H1 (cell line): Measurements from ENCODE around the gene MXRA7. TPM values are rescaled to one million over a fixed set of nuclear protein-coding genes. Genes with fewer than 3 reads are reported as not detected.

Source experiments
- CTCF ChIA-PET: fragments of 300-600 bp; sonication (Branson Sonifier 250); formaldehyde crosslinking; loops from one replicate; lab custom pipeline; 2021; ENCODE audit not compliant: partially characterized antibody; lab: Charles Lee
- POLR2A ChIA-PET: fragments of 300-600 bp; sonication (Branson Sonifier 250); formaldehyde crosslinking; loops from one replicate; lab custom pipeline; 2021; ENCODE audit warnings: inconsistent platforms; ENCODE audit not compliant: partially characterized antibody; lab: Charles Lee
- DNase-seq, 2 experiments: peaks; one replicate each; pipeline versions ENCODE4 v3.0.0 to v3.0.0-alpha.2; 2010 to 2022; ENCODE audit warnings: low spot score in 2 of 2, low read depth in 1 of 2, mixed read lengths in 1 of 2
- FAIRE-seq: peaks from 2 replicates; lab custom pipeline; 2011; peaks lifted over from hg19 to GRCh38; lab: Jason Lieb, UNC
- H2AFZ ChIP-seq: 2 replicates; pipeline ENCODE4 v1.8.1; 2012; ENCODE audit warnings: low read length, inconsistent platforms
- H2AK5ac ChIP-seq: 2 replicates; pipeline ENCODE4 v1.6.1; 2013; ENCODE audit warnings: low read depth, low read length
- H2BK120ac ChIP-seq: replicated peaks from 2 replicates; pipeline ENCODE3; 2013; ENCODE audit warnings: low read depth, low read length, inconsistent platforms
- H2BK12ac ChIP-seq: 2 replicates; pipeline ENCODE4 v1.6.1; 2013; ENCODE audit warnings: low read depth, low read length
- H2BK15ac ChIP-seq: 2 replicates; pipeline ENCODE4 v1.6.1; 2013; ENCODE audit warnings: low read length
- H2BK20ac ChIP-seq: 2 replicates; pipeline ENCODE4 v1.6.1; 2013; ENCODE audit warnings: low read length
- H2BK5ac ChIP-seq: 2 replicates; pipeline ENCODE4 v1.6.1; 2013; ENCODE audit warnings: low read depth, low read length
- H3K14ac ChIP-seq: 2 replicates; pipeline ENCODE4 v1.6.1; 2013; ENCODE audit warnings: inconsistent platforms; ENCODE audit not compliant: insufficient read length
- H3K18ac ChIP-seq: 2 replicates; pipeline ENCODE4 v1.6.1; 2013; ENCODE audit warnings: low read length; ENCODE audit errors: extremely low read depth
- H3K23ac ChIP-seq: 2 replicates; pipeline ENCODE4 v1.6.1; 2013; ENCODE audit warnings: inconsistent platforms; ENCODE audit not compliant: insufficient read length
- H3K23me2 ChIP-seq: 2 replicates; pipeline ENCODE4 v1.6.1; 2013; ENCODE audit warnings: low read depth, low read length
- H3K27ac ChIP-seq: 2 replicates; pipeline ENCODE4 v1.6.1; 2011; ENCODE audit warnings: low read depth, low read length, inconsistent platforms
- H3K27me3 ChIP-seq, 4 experiments: replicated peaks in 1 of 4; 1 replicate in 1 of 4; 2 replicates in 3 of 4; pipeline versions ENCODE4 v1.6.1 to v1.8.1; 2011 to 2013; ENCODE audit warnings: low read length in 3 of 4, mild to moderate bottlenecking in 3 of 4, inconsistent platforms in 2 of 4, mixed read lengths in 2 of 4, moderate library complexity in 1 of 4; ENCODE audit not compliant: control insufficient read depth in 3 of 4, insufficient read depth in 3 of 4; ENCODE audit errors: extremely low read depth in 1 of 4
- H3K36me3 ChIP-seq, 4 experiments: 2 replicates each; pipeline versions ENCODE4 v1.6.1 to v1.8.1; 2011 to 2013; ENCODE audit warnings: mild to moderate bottlenecking in 4 of 4, low read length in 3 of 4, moderate library complexity in 2 of 4, control low read depth in 1 of 4, inconsistent platforms in 1 of 4; ENCODE audit not compliant: insufficient read depth in 4 of 4, control insufficient read depth in 2 of 4
- H3K4ac ChIP-seq: replicated peaks from 2 replicates; pipeline ENCODE3; 2013; ENCODE audit warnings: low read length, low read depth, mixed read lengths, inconsistent platforms; ENCODE audit not compliant: insufficient read length
- H3K4me1 ChIP-seq, 4 experiments: replicated peaks in 1 of 4; 1 replicate in 1 of 4; 2 replicates in 3 of 4; pipeline versions ENCODE4 v1.6.1 to v1.8.1; 2011 to 2013; ENCODE audit warnings: low read length in 3 of 4, inconsistent platforms in 2 of 4, mixed read lengths in 1 of 4; ENCODE audit not compliant: insufficient read depth in 4 of 4, control insufficient read depth in 3 of 4
- H3K4me2 ChIP-seq, 2 experiments: 2 replicates each; pipeline versions ENCODE4 v1.6.1 to v1.8.1; 2011 to 2013; ENCODE audit warnings: low read depth in 2 of 2, low read length in 2 of 2, control low read depth in 1 of 2, inconsistent platforms in 1 of 2, mild to moderate bottlenecking in 1 of 2; ENCODE audit not compliant: insufficient read depth in 1 of 2
- H3K4me3 ChIP-seq, 4 experiments: fragments of 200-600, 300-600 bp in 1 of 4; sonication (generic), shearing (Covaris generic), sonication (Bioruptor Twin) in 1 of 4; 2 replicates each; pipeline versions ENCODE4 v1.5.1 to v1.8.1; 2011 to 2016; ENCODE audit warnings: low read length in 4 of 4, low read depth in 3 of 4, control low read depth in 2 of 4, inconsistent platforms in 2 of 4, mild to moderate bottlenecking in 2 of 4, mixed read lengths in 1 of 4, moderate library complexity in 1 of 4; ENCODE audit not compliant: insufficient read depth in 2 of 4; ENCODE audit errors: extremely low read depth in 1 of 4
- H3K56ac ChIP-seq: replicated peaks from 2 replicates; pipeline ENCODE3; 2013; ENCODE audit warnings: low read depth, mild to moderate bottlenecking, mixed read lengths, low read length, inconsistent platforms; ENCODE audit not compliant: insufficient read length
- H3K79me1 ChIP-seq: 2 replicates; pipeline ENCODE4 v1.6.1; 2013; ENCODE audit warnings: low read depth, low read length, control low read depth
- H3K79me2 ChIP-seq, 2 experiments: 2 replicates each; pipeline versions ENCODE4 v1.6.1 to v1.8.1; 2012 to 2013; ENCODE audit warnings: low read length in 2 of 2, mild to moderate bottlenecking in 2 of 2, inconsistent platforms in 1 of 2; ENCODE audit not compliant: insufficient read depth in 2 of 2, control insufficient read depth in 1 of 2
- H3K9ac ChIP-seq, 4 experiments: replicated peaks in 1 of 4; 1 replicate in 1 of 4; 2 replicates in 3 of 4; pipeline versions ENCODE4 v1.6.1 to v1.8.1; 2011 to 2013; ENCODE audit warnings: low read depth in 3 of 4, low read length in 3 of 4, control low read depth in 2 of 4, mild to moderate bottlenecking in 2 of 4, moderate library complexity in 2 of 4, inconsistent platforms in 1 of 4; ENCODE audit errors: extremely low read depth in 1 of 4
- H3K9me3 ChIP-seq, 2 experiments: 2 replicates each; pipeline versions ENCODE4 v1.6.1 to v1.8.1; 2012 to 2013; ENCODE audit warnings: mild to moderate bottlenecking in 2 of 2, moderate library complexity in 2 of 2, control low read depth in 1 of 2, inconsistent platforms in 1 of 2, low read depth in 1 of 2, low read length in 1 of 2, mixed read lengths in 1 of 2; ENCODE audit not compliant: insufficient read depth in 2 of 2
- H4K20me1 ChIP-seq, 2 experiments: replicated peaks in 1 of 2; 2 replicates each; pipeline versions ENCODE3 to v1.8.1; 2011 to 2013; ENCODE audit warnings: inconsistent platforms in 2 of 2, low read length in 2 of 2, mild to moderate bottlenecking in 1 of 2; ENCODE audit not compliant: insufficient read depth in 2 of 2, control insufficient read depth in 1 of 2
- H4K5ac ChIP-seq: 2 replicates; pipeline ENCODE4 v1.6.1; 2013; ENCODE audit warnings: low read length, low read depth, mixed read lengths, inconsistent platforms; ENCODE audit not compliant: insufficient read length
- H4K8ac ChIP-seq: 2 replicates; pipeline ENCODE4 v1.8.0; 2013; ENCODE audit warnings: mild to moderate bottlenecking, moderate library complexity, low read length, inconsistent platforms; ENCODE audit not compliant: insufficient read depth; ENCODE audit errors: extremely low read depth
- H4K91ac ChIP-seq: replicated peaks from 2 replicates; pipeline ENCODE3; 2013; ENCODE audit warnings: low read length, mixed read lengths, inconsistent platforms; ENCODE audit not compliant: insufficient read length
- FOSL1 ChIP-seq: IDR thresholded peaks from 2 replicates; pipeline ENCODE4 v1.6.1; 2011; ENCODE audit warnings: mild to moderate bottlenecking, low read depth, low read length, moderate library complexity; ENCODE audit not compliant: insufficient read depth
- KDM1A ChIP-seq: fragments of 200-600, 300-600 bp; sonication (generic); IDR thresholded peaks from 2 replicates; pipeline ENCODE4 v1.7.1; 2016; ENCODE audit warnings: mild to moderate bottlenecking, low read length, borderline replicate concordance
- RBBP5 ChIP-seq: IDR thresholded peaks from 2 replicates; pipeline ENCODE4 v1.7.1; 2012; ENCODE audit warnings: low read depth, mild to moderate bottlenecking, inconsistent platforms, low read length, moderate library complexity, borderline replicate concordance
- RFX5 ChIP-seq: IDR thresholded peaks from 2 replicates; pipeline ENCODE4 v1.6.1; 2011; ENCODE audit warnings: low read depth, low read length, improper control_type of control experiment, borderline replicate concordance
- RNF2 ChIP-seq: fragments of 200-900, 300-1000 bp; sonication (generic); IDR thresholded peaks from 2 replicates; pipeline ENCODE4 v1.7.1; 2016; ENCODE audit warnings: borderline replicate concordance, low read depth, mild to moderate bottlenecking, antibody characterized with exemption, low read length; ENCODE audit not compliant: poor library complexity, severe bottlenecking; ENCODE audit errors: missing control alignments
- TAF1 ChIP-seq: IDR thresholded peaks from 2 replicates; pipeline ENCODE4 v1.6.1; 2011; ENCODE audit warnings: mild to moderate bottlenecking, low read depth, low read length
- TEAD4 ChIP-seq: IDR thresholded peaks from 2 replicates; pipeline ENCODE4 v1.6.1; 2012; ENCODE audit warnings: low read depth, low read length, inconsistent platforms, mixed read lengths
- YY1 ChIP-seq: IDR thresholded peaks from 2 replicates; pipeline ENCODE4 v1.6.1; 2011; ENCODE audit warnings: low read depth, mild to moderate bottlenecking, low read length
- WGBS, 2 experiments: shearing (Covaris generic) in 1 of 2; methylation state at CpG; one replicate each; pipeline versions ENCODE4 v1.1.6 to v1.1.7; 2013 to 2015; ENCODE audit warnings: low lambda C conversion rate in 2 of 2, mixed read lengths in 2 of 2, inconsistent platforms in 1 of 2, low coverage in 1 of 2, missing lambda C conversion rate in 1 of 2; ENCODE audit not compliant: insufficient replicate concordance in 2 of 2, insufficient coverage in 1 of 2, insufficient read length in 1 of 2; ENCODE audit errors: extremely low coverage in 1 of 2, missing lambda C conversion rate in 1 of 2; 5-methylcytosine and 5-hydroxymethylcytosine counted together
- polyA plus RNA-seq, 7 experiments: library from polyadenylated mRNA; depleted of rRNA in 3 of 7; stranded (reverse) in 5 of 7; unstranded in 2 of 7; fragments of >200 nt in 5 of 7; fragments of 200-250 nt in 2 of 7; gene quantifications; 1 replicate in 5 of 7; 2 replicates in 1 of 7; 4 replicates in 1 of 7; pipeline versions ENCODE4 v1.2.1 to v1.2.3, GENCODE V29; 2011 to 2013; ENCODE audit warnings: missing spikeins in 2 of 7, mixed read lengths in 2 of 7
- total RNA-seq: library from RNA; stranded (reverse); fragmentation: NEBNext Ultra II Directional; extraction: Animal tissue kit (Norgen Biotek cat#: 25700); gene quantifications from 2 replicates; pipeline ENCODE4 v1.2.1, GENCODE V29; 2021

MXRA7 gene
- total and polyA plus RNA-seq, 2 of the 8 experiments (the other 6 are each of a cell fraction or from before 2014, with no cell fraction given): 17.8 to 26.6 TPM

DNA sequence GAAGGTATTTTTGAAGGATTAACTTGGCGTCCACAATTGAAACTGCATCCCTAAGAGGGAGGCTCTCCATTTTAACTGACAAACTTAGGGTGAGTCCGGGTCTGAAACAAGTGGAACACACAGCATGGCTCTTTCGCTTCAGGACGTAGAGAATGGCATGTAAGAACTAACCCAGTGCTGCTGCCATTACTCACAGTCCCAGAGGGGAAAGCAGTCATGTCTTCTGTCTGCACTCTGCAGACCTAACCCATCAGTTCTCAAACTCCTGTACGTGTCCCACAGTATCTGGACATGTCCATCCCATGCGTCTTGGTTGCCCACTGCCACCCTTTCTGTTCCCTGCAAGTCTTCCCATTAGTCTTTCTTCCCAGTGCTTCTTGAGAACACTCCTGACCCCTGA lies 67.8 kb downstream of the MXRA7 start:
- no peak overlapping the region for H4K91ac ChIP-seq
- no peak overlapping the region for H3K4ac ChIP-seq
- H3K27ac ChIP-seq: no peak overlapping the region
- no peak for DNase-seq
- no peak overlapping the region for H2BK5ac ChIP-seq
- CTCF ChIA-PET: interaction anchor here (0.9 to 2.1 kb wide), 3 partner anchors 19 to 413 kb away, joined by 3 to 7 read pairs (median 5); no protein-coding TSS in a partner anchor
- no peaks in the 10 kb centered on the region for H3K36me3 ChIP-seq
- no peaks in the 10 kb centered on the region; the same call in 1 of the 2 replicates for H3K23me2 ChIP-seq
- H3K27me3 ChIP-seq: no peaks in the 10 kb centered on the region
- peaks cover 0 to 5% (median 3%) of the 10 kb centered on the region in 4 experiments; a peak in 3 of 7 replicates for H3K4me1 ChIP-seq
- POLR2A ChIA-PET: no interaction called here
- H3K4me2 ChIP-seq: no peak overlapping the region
- H4K5ac ChIP-seq: no peak overlapping the region
- no peaks in the 10 kb centered on the region for H4K20me1 ChIP-seq
- H3K23ac ChIP-seq: no peak overlapping the region
- H2AK5ac ChIP-seq: no peak overlapping the region
- TF ChIP-seq RNF2 (no peak), FOSL1 (no peak), YY1 (no peak), TAF1 (no peak), KDM1A (no peak), RBBP5 (no peak), TEAD4 (no peak), RFX5 (no peak)
- TF ChIP-seq, all 59 proteins: peak for 0
- Histone ChIP-seq H3K9me3 (no peaks in the 10 kb centered on the region), H4K8ac (no peak overlapping the region; the same call in 1 of the 2 replicates), H3K4me3 (no peak overlapping the region), H2BK20ac (peak overlapping the region; percentile 48; the same call in 1 of the 2 replicates), H3K79me1 (no peaks in the 10 kb centered on the region), H3K18ac (no peak overlapping the region), H3K79me2 (no peaks in the 10 kb centered on the region), H2BK120ac (no peak overlapping the region), H2BK15ac (0 out of 2 replicates have a peak overlapping the region, but pooled peaks have one; percentile 72), H3K56ac (no peak overlapping the region), H3K14ac (no peak overlapping the region), H3K9ac (no peak overlapping the region), H2BK12ac (peak overlapping the region; percentile 90; the same call in 1 of the 2 replicates), H2AFZ (no peak overlapping the region)
- 92% methylated on average over 6 of the region's 6 CpGs; no CpG with 5 or more reads in 1 of the 2 experiments for WGBS, 2 experiments
- FAIRE-seq: no peak
